NB4 (cell line): ENCODE measurements around the gene ERCC2.

Source experiments
- DNase-seq: peaks from one replicate; pipeline ENCODE4 v3.0.0; 2010; ENCODE audit warnings: low read depth
- H3K4me3 ChIP-seq: one replicate; pipeline ENCODE4 v1.5.1; 2011; ENCODE audit warnings: mild to moderate bottlenecking, low read depth, low read length, moderate library complexity
- MAX ChIP-seq: IDR thresholded peaks from 2 replicates; pipeline ENCODE4 v1.6.1; 2011; ENCODE audit warnings: low read depth, low read length
- MYC ChIP-seq: IDR thresholded peaks from 2 replicates; pipeline ENCODE4 v1.6.1; 2011; ENCODE audit warnings: low read depth, low read length
- POLR2A ChIP-seq: IDR thresholded peaks from 2 replicates; pipeline ENCODE4 v1.6.1; 2011; ENCODE audit warnings: mild to moderate bottlenecking; ENCODE audit not compliant: insufficient read length; ENCODE audit errors: extremely low read depth
- TF ChIP-seq, protein P1 (sequence below): IDR thresholded peaks from one replicate; pipeline ENCODE4 v1.5.1; 2012; ENCODE audit warnings: low read depth, low read length

Gene ERCC2

DNA sequence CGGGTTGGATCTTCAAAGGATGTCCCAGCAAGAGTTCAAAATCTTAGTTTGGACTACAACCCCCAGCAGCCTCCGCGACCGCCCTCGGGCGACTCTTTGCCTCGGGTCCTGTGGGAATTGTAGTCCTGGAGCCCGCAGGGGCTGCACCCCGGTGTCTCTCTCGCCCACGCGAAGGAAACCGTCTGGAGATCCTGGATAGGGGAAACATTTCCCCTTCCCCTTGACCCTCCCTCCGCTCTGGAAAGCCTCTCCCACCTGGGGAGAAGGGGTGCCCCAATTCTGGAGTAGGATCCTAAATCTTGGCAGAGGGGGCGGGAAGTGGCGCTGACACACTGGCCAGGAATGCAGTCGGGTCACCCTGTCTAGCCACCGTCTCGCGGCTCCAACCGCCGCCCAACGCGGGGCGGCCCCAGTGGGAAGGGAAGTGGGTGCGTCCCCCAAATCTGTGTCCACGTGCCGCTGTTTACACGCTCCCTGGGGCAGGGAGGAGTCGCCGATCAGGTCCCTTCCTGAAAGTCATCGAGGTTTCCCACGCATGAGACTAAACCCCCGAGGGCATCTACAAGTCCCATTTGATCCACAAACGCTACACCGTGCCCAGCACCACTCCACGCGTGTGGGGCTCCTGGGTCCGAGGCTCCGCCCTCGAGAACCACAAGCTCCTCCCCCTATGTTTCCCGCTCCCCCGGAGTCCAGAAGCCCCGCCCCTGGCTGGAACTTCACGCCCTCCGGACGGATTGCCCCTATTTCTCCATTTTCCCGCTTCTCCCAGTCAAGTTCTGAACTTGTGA, 35.3 kb upstream of the ERCC2 start:
- TF ChIP-seq MYC, result peak; percentile 15
- peak; percentile 63 for TF ChIP-seq POLR2A
- TF ChIP-seq MAX, result peak; percentile 77
- TF ChIP-seq, protein P1, sequence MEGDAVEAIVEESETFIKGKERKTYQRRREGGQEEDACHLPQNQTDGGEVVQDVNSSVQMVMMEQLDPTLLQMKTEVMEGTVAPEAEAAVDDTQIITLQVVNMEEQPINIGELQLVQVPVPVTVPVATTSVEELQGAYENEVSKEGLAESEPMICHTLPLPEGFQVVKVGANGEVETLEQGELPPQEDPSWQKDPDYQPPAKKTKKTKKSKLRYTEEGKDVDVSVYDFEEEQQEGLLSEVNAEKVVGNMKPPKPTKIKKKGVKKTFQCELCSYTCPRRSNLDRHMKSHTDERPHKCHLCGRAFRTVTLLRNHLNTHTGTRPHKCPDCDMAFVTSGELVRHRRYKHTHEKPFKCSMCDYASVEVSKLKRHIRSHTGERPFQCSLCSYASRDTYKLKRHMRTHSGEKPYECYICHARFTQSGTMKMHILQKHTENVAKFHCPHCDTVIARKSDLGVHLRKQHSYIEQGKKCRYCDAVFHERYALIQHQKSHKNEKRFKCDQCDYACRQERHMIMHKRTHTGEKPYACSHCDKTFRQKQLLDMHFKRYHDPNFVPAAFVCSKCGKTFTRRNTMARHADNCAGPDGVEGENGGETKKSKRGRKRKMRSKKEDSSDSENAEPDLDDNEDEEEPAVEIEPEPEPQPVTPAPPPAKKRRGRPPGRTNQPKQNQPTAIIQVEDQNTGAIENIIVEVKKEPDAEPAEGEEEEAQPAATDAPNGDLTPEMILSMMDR, result no peak
- H3K4me3 ChIP-seq, result peak overlapping the region; percentile 88
- DNase-seq, result peak; percentile 80

DNA sequence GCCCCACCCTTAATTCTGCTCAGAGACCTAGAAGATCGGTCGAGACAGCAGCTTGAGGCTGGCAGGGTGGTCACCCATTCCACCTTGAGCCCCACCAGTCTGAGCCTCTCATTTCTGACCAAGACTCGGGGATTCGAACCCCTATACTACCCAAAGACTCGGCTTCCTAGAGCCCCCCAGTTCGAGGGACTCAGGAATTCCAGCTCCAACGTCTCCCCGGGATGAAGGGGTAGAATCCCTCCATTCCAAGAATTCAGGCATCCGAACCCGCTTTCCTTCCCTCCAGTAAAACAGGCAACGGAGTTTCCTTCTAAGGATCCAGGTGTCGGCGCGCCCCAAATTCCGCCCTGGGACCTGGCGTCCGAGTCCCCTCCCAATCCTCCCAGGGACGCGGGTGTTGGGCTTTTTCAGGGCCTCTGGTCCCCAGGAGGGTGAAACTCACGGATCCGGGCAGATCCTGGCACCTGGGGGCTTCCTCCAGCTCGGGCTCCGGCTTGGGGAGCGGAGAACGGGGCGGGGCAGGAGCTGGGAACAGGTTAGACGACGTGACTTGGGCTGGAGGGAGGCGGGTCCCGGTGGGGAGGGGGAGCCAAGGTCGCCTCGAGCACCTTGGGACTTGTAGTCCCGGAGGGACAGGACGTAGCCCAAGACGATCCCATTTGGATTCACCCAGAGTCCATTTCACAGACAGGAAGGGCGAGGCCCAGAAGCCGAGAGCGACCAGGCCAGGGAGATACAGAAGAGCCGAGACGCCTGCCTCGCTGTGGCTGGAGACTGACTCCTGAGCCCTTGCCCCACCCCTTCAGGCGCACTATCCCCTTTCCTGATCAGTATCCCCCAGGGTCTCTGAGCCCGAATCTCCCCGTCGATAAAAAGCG, 34.4 kb upstream of the ERCC2 start, which contains the start of gene PPP1R13L:
PPP1R13L (minus strand) TSS at position 513 of the 878 bp plus-strand sequence. CDS start 6,751 bp downstream, outside the sequence.
- peak within 1 kb of the TSS; percentile 88 for H3K4me3 ChIP-seq
- TF ChIP-seq MYC (no peak), MAX (no peak), POLR2A (no peak)
- TF ChIP-seq, protein P1, result no peak
- peak; percentile 13 for DNase-seq

DNA sequence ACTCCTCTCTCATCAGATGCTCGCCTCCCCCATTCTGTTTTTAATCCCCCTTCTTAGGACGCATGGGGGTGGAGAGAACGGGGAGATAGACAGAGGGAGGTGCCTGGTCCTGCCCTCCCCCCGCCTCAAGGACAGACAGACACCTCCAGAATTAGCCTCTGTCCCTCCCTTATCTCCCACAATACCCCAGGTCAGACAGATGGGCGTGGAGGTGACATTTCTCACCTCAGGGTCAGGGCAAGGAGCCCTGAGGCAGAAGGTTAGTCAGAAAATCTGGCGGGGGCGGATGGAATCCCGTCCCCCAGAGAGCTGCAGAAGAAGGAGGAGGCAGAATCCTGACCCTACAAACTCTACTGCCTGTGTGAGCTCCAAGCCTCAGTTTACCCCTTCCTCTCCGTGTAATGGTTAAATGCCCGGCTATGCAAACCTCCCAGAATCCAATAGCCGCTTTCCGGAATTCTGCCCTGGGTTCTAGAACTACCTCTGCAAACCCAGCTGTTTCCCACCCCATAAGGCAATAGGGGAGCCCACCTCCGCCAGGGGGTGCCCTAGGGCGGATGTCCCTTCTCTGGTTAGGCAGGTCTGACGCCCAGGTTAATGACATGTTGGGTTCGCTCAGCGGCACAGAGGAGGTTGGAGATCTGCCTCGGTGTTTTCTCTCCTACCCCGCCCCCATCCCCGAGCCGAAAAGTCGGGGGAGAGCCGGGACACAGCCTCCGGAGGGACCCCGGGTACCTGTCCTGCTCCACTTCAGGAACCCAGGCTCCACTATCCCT, 33.6 kb upstream of the ERCC2 start:
- H3K4me3 ChIP-seq, result no peak overlapping the region
- TF ChIP-seq, protein P1, result peak; percentile 33
- no peak for TF ChIP-seq MYC
- peak; percentile 53 for DNase-seq

GRCh38 chr19:45403272-45403671, 32.9 kb upstream of the ERCC2 start:
- TF ChIP-seq MAX, result no peak
- no peak for TF ChIP-seq MYC
- no peak for TF ChIP-seq POLR2A
- DNase-seq, result no peak
- no peak overlapping the region for H3K4me3 ChIP-seq

DNA sequence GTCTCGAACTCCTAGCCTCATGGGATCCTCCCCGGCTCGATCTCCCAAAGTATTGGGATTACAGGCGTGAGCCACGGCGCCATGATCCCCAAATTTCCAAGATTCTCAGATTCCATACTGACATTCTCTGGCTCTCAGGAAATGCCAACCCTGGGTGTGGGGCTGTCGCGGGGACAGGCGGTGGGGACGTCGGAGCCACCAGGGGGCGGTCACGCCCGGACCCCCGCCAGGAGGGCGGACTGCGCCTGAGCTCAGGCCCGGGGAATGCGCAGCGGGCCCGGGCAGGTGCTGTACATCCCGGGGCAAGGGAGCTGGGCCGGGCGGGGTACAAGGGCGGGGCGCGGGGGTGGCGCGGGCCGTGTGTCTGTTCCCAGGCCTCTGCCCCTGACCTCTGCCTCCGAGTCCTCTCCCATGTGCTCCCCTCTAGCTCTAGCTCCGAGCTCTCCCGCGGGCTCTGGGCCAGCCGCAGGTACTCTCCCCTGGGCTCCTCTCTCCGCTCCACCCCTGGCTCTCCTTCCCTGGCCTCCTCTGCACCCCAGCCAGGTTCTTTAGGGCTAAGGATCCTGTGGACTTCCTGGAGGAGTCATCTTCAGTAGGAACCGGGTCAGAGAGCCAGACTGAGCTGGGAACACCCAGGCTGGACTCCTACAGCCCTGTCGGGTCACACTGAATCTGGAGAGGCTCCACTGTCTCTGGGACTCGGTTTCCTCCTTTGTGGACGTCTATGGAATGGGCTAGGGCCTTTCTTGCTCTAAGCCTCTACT, 32.1 kb upstream of the ERCC2 start:
- DNase-seq, result peak; percentile 26
- TF ChIP-seq, protein P1, result peak; percentile 21
- TF ChIP-seq POLR2A (no peak), MYC (no peak)
- no peak overlapping the region for H3K4me3 ChIP-seq
